Common myeloid progenitor, CD34-positive (primary cell): Measurements from ENCODE around the gene C19orf81. TPM values are rescaled to one million over a fixed set of nuclear protein-coding genes. Genes with fewer than 3 reads are reported as not detected.
A peak's percentile ranks its signal among the peaks of the same experiment; 100 is the strongest.
"Not testable (repeated sequence)": the region's sequence is repeated elsewhere in the genome, so short reads cannot be mapped to it uniquely, and the experiment has no call there.

Experiments used
- CTCF ChIA-PET: fragments of 350-600 bp; sonication (Branson Sonifier 250); formaldehyde crosslinking; loops from one replicate; lab custom pipeline; 2021; ENCODE audit warnings: antibody characterized with exemption; lab: Charles Lee
- POLR2A ChIA-PET: fragments of 350-600 bp; sonication (Branson Sonifier 250); formaldehyde crosslinking; loops from one replicate; lab custom pipeline; 2021; ENCODE audit warnings: antibody characterized with exemption; lab: Charles Lee
- DNase-seq, 3 donors: peaks; one replicate each; pipeline versions ENCODE4 v3.0.0 to v3.0.0-alpha.2; 2013
- H3K27ac ChIP-seq, 2 experiments: 1 replicate in 1 of 2; 2 replicates in 1 of 2; pipeline ENCODE4 v1.7.0; 2013; ENCODE audit warnings: inconsistent platforms in 2 of 2, low read length in 2 of 2, mild to moderate bottlenecking in 2 of 2, low read depth in 1 of 2, moderate library complexity in 1 of 2; ENCODE audit not compliant: severe bottlenecking in 2 of 2, insufficient read depth in 1 of 2, poor library complexity in 1 of 2
- H3K27me3 ChIP-seq, 5 experiments: replicated peaks in 2 of 5; 1 replicate in 3 of 5; 2 replicates in 2 of 5; pipeline versions ENCODE4 v1.6.1 to v1.7.0; 2013; ENCODE audit warnings: low read length in 4 of 5, mild to moderate bottlenecking in 2 of 5, moderate library complexity in 2 of 5, inconsistent platforms in 1 of 5; ENCODE audit not compliant: insufficient read depth in 5 of 5, control insufficient read depth in 4 of 5
- H3K36me3 ChIP-seq, 4 experiments: 1 replicate in 2 of 4; 2 replicates in 2 of 4; pipeline versions ENCODE4 v1.6.1 to v1.7.0; 2013; ENCODE audit warnings: low read length in 3 of 4, control low read depth in 1 of 4, mild to moderate bottlenecking in 1 of 4; ENCODE audit not compliant: control insufficient read depth in 4 of 4, insufficient read depth in 4 of 4
- H3K4me1 ChIP-seq, 4 experiments: 1 replicate in 3 of 4; 2 replicates in 1 of 4; pipeline versions ENCODE4 v1.6.1 to v1.7.1; 2013; ENCODE audit warnings: low read length in 3 of 4, mild to moderate bottlenecking in 3 of 4, control low read depth in 1 of 4, inconsistent platforms in 1 of 4, moderate library complexity in 1 of 4; ENCODE audit not compliant: control insufficient read depth in 4 of 4, insufficient read depth in 4 of 4; ENCODE audit errors: control extremely low read depth in 1 of 4
- H3K4me3 ChIP-seq, 7 experiments: 1 replicate in 4 of 7; 2 replicates in 3 of 7; pipeline versions ENCODE4 v1.5.1 to v1.7.0; 2013; ENCODE audit warnings: mild to moderate bottlenecking in 7 of 7, low read length in 6 of 7, moderate library complexity in 6 of 7, inconsistent platforms in 2 of 7, low read depth in 2 of 7, control low read depth in 1 of 7; ENCODE audit not compliant: insufficient read depth in 4 of 7, control insufficient read depth in 1 of 7; ENCODE audit errors: extremely low read depth in 1 of 7
- H3K9me3 ChIP-seq, 5 experiments: 1 replicate in 4 of 5; 2 replicates in 1 of 5; pipeline versions ENCODE4 v1.6.1 to v1.7.1; 2013; ENCODE audit warnings: low read length in 4 of 5, mild to moderate bottlenecking in 2 of 5, inconsistent platforms in 1 of 5, low read depth in 1 of 5, moderate library complexity in 1 of 5; ENCODE audit not compliant: control insufficient read depth in 4 of 5, insufficient read depth in 2 of 5; ENCODE audit errors: control extremely low read depth in 1 of 5
- WGBS: methylation state at CpG from one replicate; pipeline ENCODE4 v1.1.5; 2013; ENCODE audit not compliant: insufficient coverage; 5-methylcytosine and 5-hydroxymethylcytosine counted together
- polyA plus RNA-seq: library from polyadenylated mRNA; unstranded; fragments of 120-200 nt; gene quantifications from one replicate; pipeline ENCODE4 v1.2.1, GENCODE V29; 2013

The C19orf81 gene
- 2.1 TPM for polyA plus RNA-seq

DNA sequence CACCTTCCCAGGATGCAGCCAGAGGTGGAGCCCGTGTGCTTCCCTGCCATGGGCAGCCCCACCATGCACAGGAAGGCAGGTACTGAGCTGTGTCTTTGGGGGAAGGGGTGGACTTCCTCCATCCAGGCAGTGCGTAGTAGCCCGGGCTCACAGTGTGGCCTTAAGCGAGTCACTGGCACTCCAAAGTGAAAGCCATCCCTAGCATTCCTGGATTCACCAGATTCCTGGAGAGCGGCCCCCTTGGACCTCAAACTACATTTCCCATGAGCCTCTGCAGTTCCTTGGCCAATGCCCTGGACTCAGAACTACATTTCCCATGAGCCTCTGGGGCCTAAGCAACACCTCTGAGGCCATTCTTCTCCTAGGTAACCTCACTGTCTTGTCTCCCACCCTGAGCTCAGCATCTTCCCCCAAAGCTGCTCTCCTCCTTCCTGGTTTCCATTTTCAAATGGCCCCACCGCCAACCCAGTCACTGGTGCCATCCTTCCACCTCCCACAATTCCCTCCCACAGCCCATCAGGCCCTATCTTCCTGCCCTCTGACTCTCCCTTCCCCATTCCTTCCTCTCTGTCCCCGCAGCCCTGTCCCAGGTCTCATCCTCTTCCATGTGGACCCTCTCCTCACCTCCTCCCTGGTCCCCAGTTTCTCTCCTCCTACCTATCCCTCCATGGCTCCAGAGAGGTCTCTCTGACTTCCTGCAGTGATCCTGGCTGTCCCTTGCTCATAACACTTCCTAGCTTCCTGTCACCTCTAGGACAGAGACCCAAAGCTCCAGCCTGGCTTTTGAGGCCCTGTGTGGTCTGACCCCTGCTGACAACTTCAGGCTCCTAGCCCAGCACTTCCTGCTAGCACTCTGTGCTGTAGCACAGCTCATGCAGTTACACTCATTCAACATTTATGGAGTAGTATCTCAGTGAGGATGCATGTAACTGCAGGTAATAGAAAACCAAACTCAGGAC lies at the start of gene C19orf81:
Gene C19orf81 (plus strand): TSS at position 13 of the 959 bp plus-strand sequence. CDS start 0 bp downstream, at position 13.
- POLR2A ChIA-PET = no interaction called here
- H3K27me3 ChIP-seq = peaks cover 0 to 54% (median 2%) of the 10 kb centered on the region in 5 experiments

DNA sequence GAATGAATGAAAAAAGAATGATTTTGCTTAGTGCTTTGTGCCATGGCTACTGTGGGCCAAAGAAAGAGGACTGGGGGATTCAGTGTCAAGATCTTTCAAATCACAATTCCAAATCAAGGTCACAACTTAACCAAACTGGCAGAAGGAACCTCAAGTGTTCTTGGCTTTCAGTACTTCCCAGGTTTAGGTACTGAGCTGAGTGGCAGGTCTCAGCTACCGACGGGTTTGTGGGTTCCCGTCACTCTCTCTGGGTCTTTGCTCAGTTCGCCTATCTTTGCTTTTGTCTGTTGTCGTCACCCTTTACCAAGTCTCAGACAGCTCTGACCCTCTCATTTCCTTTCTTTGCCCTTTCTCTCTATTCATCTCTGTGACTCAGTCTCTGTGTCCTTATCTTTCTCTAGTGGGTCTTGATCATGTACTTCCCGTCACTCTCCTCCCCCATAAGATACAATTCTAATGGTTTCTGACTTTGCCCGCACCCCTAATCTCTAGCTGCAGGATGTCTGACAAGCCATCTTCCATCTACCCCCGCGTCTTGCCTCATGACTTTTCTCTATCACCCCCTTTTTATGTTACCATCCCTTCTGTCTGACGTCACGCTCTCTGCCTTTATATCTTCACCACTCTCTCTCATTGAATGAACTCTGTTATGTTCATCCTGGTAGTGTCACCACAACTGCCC lies 47.7 kb upstream of the C19orf81 start:
- WGBS = 74% methylated on average over 11 of the region's 11 CpGs

More for the DNA sequence above, at the start of gene C19orf81:
- H3K4me1 ChIP-seq = no peaks in the 10 kb centered on the region
- no peak within 1 kb of the TSS for H3K27ac ChIP-seq
- peaks cover 0 to 1% (median 0%) of the 10 kb centered on the region in 5 experiments for H3K9me3 ChIP-seq
- no peaks in the 10 kb centered on the region for H3K36me3 ChIP-seq
- H3K4me3 ChIP-seq = no peak within 1 kb of the TSS
- no peak for DNase-seq
- CTCF ChIA-PET = no interaction called here
- WGBS = 45% methylated on average over 7 of the region's 7 CpGs

DNA sequence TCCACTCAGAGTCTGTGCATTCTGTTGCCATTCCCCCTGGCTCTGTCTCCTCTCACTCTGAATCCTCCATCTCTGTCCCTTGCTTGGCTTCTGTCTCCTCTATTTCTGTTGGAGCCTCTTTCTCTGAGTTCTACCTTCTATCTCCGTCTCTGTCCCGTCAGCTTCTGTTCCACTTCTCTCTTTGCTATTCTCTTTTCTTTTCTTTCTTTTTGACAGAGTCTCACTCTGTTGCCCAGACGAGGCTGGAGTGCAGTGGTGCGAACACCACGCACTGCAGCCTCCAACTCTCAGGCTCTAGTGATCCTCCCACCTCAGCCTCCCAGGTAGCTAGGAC lies 47.2 kb upstream of the C19orf81 start:
- Histone ChIP-seq H3K9me3 (peaks cover 0 to 5% (median 0%) of the 10 kb centered on the region in 5 experiments), H3K4me3 (no peak overlapping the region), H3K4me1 (peaks cover 0 to 2% (median 0%) of the 10 kb centered on the region in 4 experiments), H3K36me3 (no peaks in the 10 kb centered on the region), H3K27ac (no peak overlapping the region), H3K27me3 (peaks cover 0 to 51% (median 6%) of the 10 kb centered on the region in 5 experiments)
- POLR2A ChIA-PET = no interaction called here
- CTCF ChIA-PET = no interaction called here
- DNase-seq = no peak
- 96% methylated on average over 5 of the region's 5 CpGs for WGBS

More for the DNA sequence above, 47.7 kb upstream of the C19orf81 start:
- Histone ChIP-seq H3K27ac (no peak overlapping the region), H3K9me3 (peaks cover 0 to 3% (median 0%) of the 10 kb centered on the region in 5 experiments), H3K36me3 (no peaks in the 10 kb centered on the region), H3K27me3 (peaks cover 0 to 46% (median 6%) of the 10 kb centered on the region in 5 experiments), H3K4me3 (no peak overlapping the region), H3K4me1 (peaks cover 0 to 2% (median 0%) of the 10 kb centered on the region in 4 experiments)
- ChIA-PET CTCF (no interaction called here), POLR2A (no interaction called here)
- peak; percentile 13 to 41 (median 34) for DNase-seq

DNA sequence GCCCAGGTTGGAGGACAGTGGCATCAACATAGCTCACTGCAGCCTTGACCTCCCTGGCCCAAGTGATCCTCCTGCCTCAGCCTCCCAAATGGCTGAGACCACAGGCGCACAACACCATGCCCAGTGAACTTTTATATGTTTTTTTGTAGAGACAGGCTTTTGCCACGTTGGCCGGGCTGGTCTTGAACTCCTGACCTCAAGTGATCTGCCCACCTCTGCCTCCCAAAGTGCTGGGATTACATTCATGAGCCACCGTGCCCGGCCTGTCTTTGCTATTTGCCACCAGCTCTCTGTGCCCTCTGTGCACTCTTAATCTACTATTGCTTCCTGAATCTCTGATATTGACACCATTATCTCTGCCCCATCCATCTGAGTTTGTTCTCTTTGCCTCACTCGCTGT lies 46.7 kb upstream of the C19orf81 start:
- no peak for DNase-seq
- WGBS = 93% methylated on average over 5 of the region's 6 CpGs
- Histone ChIP-seq H3K9me3 (peaks cover 0 to 10% (median 0%) of the 10 kb centered on the region in 5 experiments), H3K4me3 (no peak overlapping the region), H3K27ac (no peak overlapping the region), H3K27me3 (peaks cover 2 to 56% (median 6%) of the 10 kb centered on the region in 5 experiments), H3K36me3 (no peaks in the 10 kb centered on the region), H3K4me1 (peaks cover 0 to 5% (median under 1%) of the 10 kb centered on the region in 4 experiments)
- ChIA-PET POLR2A (no interaction called here), CTCF (no interaction called here)

DNA sequence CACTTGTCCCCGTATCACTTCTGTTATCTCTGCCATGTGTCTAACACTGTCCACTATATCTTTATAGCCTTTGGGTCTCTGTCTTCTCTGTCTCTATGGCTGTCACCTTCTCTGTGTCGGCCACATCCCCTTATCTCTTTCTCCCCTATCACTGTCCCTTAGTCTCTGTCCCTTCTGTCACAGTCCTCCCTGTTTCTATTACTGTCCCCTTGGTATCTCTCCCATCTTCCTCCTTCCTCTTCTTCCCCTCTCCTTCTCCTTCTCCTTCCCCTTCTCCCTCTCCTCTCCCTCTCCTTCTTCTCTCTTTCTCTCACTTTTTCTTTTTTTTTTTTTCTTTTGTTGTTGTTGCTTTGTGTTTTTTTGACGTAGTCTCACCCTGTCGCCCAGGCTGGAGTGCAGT lies 46.3 kb upstream of the C19orf81 start:
- 80% methylated on average over 2 of the region's 4 CpGs for WGBS
- Histone ChIP-seq H3K27ac (no peak overlapping the region), H3K27me3 (peaks cover 2 to 60% (median 6%) of the 10 kb centered on the region in 5 experiments), H3K4me1 (peaks cover 0 to 8% (median 3%) of the 10 kb centered on the region in 4 experiments), H3K4me3 (no peak overlapping the region), H3K9me3 (peaks cover 0 to 11% (median 0%) of the 10 kb centered on the region in 5 experiments), H3K36me3 (no peaks in the 10 kb centered on the region)
- no peak for DNase-seq
- ChIA-PET POLR2A (no interaction called here), CTCF (no interaction called here)

DNA sequence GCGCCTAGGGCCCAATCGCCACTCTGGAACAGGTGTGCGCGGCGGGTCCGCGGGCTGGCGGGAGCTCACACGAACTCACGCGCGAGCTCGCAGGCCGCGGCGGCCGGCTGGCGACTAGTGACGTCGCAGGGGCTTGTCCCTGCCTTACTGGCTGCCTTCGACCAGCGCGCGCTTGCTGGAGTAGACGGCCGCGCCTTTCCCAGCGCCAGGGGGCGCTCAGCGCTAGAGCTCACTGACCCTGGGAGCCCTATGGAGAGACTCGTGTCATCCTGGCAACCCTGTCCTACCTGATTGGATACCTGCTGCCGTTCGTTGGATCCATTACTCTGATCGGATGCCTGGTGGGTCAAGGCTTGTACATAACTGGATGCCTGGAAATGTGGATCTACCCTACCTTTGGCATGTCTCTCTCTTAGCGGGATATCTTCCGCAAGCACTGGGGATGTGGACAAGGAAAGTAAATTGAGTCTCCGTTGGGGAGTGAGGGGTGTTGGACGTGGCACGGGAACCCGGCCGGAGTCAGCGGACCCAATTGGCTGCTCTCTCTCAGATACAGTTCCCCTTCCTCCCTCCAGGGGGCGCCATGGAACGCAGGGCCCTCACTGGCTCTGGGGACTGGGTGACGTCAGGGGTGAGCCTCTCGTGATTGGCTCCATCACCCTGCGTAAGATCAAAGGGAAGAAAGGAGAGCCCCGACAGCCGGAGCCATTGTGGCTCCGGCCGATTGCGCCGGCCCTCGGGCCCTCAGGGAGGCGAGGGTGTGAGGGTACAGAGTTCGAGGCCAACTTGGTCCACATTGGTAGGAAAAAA lies 44.8 kb upstream of the C19orf81 start:
- DNase-seq = peak in 1 of 3 donors; percentile 19
- H3K36me3 ChIP-seq, H3K4me1 ChIP-seq, H3K27ac ChIP-seq, CTCF ChIA-PET, H3K4me3 ChIP-seq, POLR2A ChIA-PET: not testable (repeated sequence)
- peaks cover 0 to 14% (median 0%) of the 10 kb centered on the region in 5 experiments for H3K9me3 ChIP-seq
- H3K27me3 ChIP-seq = peaks cover 2 to 57% (median 6%) of the 10 kb centered on the region in 5 experiments
- WGBS = 20% methylated on average over 2 of the region's 56 CpGs
